Prostate gland (tissue), 2 donors: Measurements from ENCODE around the gene HDHD5.

Source experiments
- CTCF ChIP-seq, 4 experiments: fragments of 200-600 bp in 2 of 4; fragments of 450-650 bp in 2 of 4; sonication (generic) in 2 of 4; IDR thresholded peaks; 1 replicate in 3 of 4; 2 replicates in 1 of 4; pipeline ENCODE4 v1.5.1; 2016 to 2019; ENCODE audit warnings: antibody characterized with exemption in 4 of 4, mild to moderate bottlenecking in 2 of 4, moderate library complexity in 2 of 4
- POLR2A ChIP-seq: fragments of 450-650 bp; IDR thresholded peaks from one replicate; pipeline ENCODE4 v1.6.1; 2016; ENCODE audit warnings: antibody characterized with exemption, mild to moderate bottlenecking

DNA sequence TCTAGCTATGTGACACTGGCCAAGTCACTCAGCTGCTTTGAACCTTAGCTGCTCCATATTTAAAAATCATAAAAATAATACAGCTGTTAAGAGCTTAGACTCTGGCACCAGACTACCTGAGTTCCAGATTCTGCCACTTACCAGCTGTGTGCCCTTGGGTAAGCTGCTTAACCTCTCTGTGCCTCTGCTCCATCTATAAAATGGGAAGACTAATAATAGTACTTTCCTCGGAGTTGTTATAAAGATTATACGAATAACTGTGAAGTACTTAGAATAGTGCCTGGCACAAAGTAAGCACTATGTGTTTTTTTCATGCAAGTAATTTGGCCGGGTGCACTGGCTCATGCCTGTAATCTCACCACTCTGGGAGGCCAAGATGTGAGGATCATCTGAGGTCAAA, 1.4 kb downstream of the HDHD5 start:
- TF ChIP-seq POLR2A (no peak), CTCF (IDR thresholded peaks at IDR 0.05) (no peak)
